Fibroblast of lung (primary cell): ENCODE measurements around the gene SLC22A1. TPM values are rescaled to one million over a fixed set of nuclear protein-coding genes. Genes with fewer than 3 reads are reported as not detected.

ENCODE experiments used
- DNase-seq, 2 donors: peaks; one replicate each; pipeline versions ENCODE4 v3.0.0 to v3.0.0-alpha.2; 2010; ENCODE audit warnings: low read depth in 2 of 2
- H2AFZ ChIP-seq: 2 replicates; pipeline ENCODE4 v1.5.1; 2012; ENCODE audit warnings: low read length, control low read depth, inconsistent platforms
- H3K27ac ChIP-seq: 2 replicates; pipeline ENCODE4 v1.5.1; 2011; ENCODE audit warnings: low read length, control low read depth; ENCODE audit not compliant: insufficient read depth
- H3K27me3 ChIP-seq: 2 replicates; pipeline ENCODE4 v1.5.1; 2011; ENCODE audit warnings: mild to moderate bottlenecking, low read length; ENCODE audit not compliant: control insufficient read depth, insufficient read depth
- H3K36me3 ChIP-seq: 2 replicates; pipeline ENCODE4 v1.5.1; 2011; ENCODE audit warnings: low read length; ENCODE audit not compliant: control insufficient read depth, insufficient read depth
- H3K4me1 ChIP-seq: 2 replicates; pipeline ENCODE4 v1.5.1; 2011; ENCODE audit warnings: low read length; ENCODE audit not compliant: control insufficient read depth, insufficient read depth; ENCODE audit errors: extremely low read depth
- H3K4me2 ChIP-seq: 2 replicates; pipeline ENCODE4 v1.5.1; 2011; ENCODE audit warnings: low read length, control low read depth; ENCODE audit not compliant: insufficient read depth; ENCODE audit errors: extremely low read depth
- H3K4me3 ChIP-seq, 4 experiments: fragments of 200-600 bp in 1 of 4; sonication (generic) in 1 of 4; replicated peaks in 1 of 4; 2 replicates each; pipeline ENCODE4 v1.5.1; 2011 to 2016; ENCODE audit warnings: low read length in 4 of 4, low read depth in 3 of 4, mild to moderate bottlenecking in 3 of 4, control low read depth in 2 of 4, inconsistent platforms in 1 of 4, mixed read lengths in 1 of 4; ENCODE audit not compliant: insufficient read depth in 1 of 4; ENCODE audit errors: control extremely low read depth in 1 of 4
- H3K79me2 ChIP-seq: 2 replicates; pipeline ENCODE4 v1.5.1; 2012; ENCODE audit warnings: mild to moderate bottlenecking, low read length, inconsistent platforms; ENCODE audit not compliant: control insufficient read depth, insufficient read depth
- H3K9ac ChIP-seq: 2 replicates; pipeline ENCODE4 v1.5.1; 2011; ENCODE audit warnings: mild to moderate bottlenecking, low read length, control low read depth; ENCODE audit not compliant: insufficient read depth
- H3K9me3 ChIP-seq: 2 replicates; pipeline ENCODE4 v1.5.1; 2012; ENCODE audit warnings: low read depth, low read length; ENCODE audit not compliant: control insufficient read depth, insufficient read depth
- H4K20me1 ChIP-seq: 2 replicates; pipeline ENCODE4 v1.5.1; 2011; ENCODE audit warnings: low read length; ENCODE audit not compliant: control insufficient read depth, insufficient read depth; ENCODE audit errors: extremely low read depth
- CTCF ChIP-seq, 2 donors: IDR thresholded peaks in 1 of 2; conservative IDR thresholded peaks in 1 of 2; 1 replicate in 1 of 2; 2 replicates in 1 of 2; pipeline ENCODE4 v1.5.1; 2011 to 2012; ENCODE audit warnings: low read length in 2 of 2, control low read depth in 1 of 2, inconsistent platforms in 1 of 2, low read depth in 1 of 2, mild to moderate bottlenecking in 1 of 2
- EZH2 ChIP-seq: IDR thresholded peaks from 2 replicates; pipeline ENCODE4 v1.5.1; 2012; ENCODE audit warnings: low read length, control low read depth, mild to moderate bottlenecking; ENCODE audit errors: missing control alignments
- polyA plus RNA-seq, 2 donors: library from polyadenylated mRNA; depleted of rRNA in 1 of 2; stranded (reverse) in 1 of 2; unstranded in 1 of 2; fragments of >200 nt; gene quantifications; 2 replicates each; pipeline ENCODE4 v1.2.1, GENCODE V29; 2011 to 2012; ENCODE audit warnings: missing spikeins in 1 of 2
- total RNA-seq: library from RNA; depleted of rRNA; stranded (reverse); fragments of >200 nt; gene quantifications from 2 replicates; pipeline ENCODE4 v1.2.1, GENCODE V29; 2014

SLC22A1 gene
- total and polyA plus RNA-seq, 2 donors (not counting 1 experiment from before 2014, with no cell fraction given) = 0.06 to 0.50 TPM

GRCh38 chr6:160167604-160168399, 46.2 kb downstream of the SLC22A1 start:
- Histone ChIP-seq H3K4me1 (no peaks in the 10 kb centered on the region), H3K4me3 (no peak overlapping the region), H3K36me3 (no peaks in the 10 kb centered on the region), H2AFZ (no peak overlapping the region), H3K27me3 (no peaks in the 10 kb centered on the region), H3K4me2 (no peak overlapping the region), H3K9me3 (no peaks in the 10 kb centered on the region), H3K79me2 (no peaks in the 10 kb centered on the region), H3K27ac (no peak overlapping the region), H3K9ac (no peak overlapping the region), H4K20me1 (no peaks in the 10 kb centered on the region)
- TF ChIP-seq CTCF (conservative IDR thresholded peaks at IDR 0.05 in 1 of 2, IDR thresholded peaks at IDR 0.05 in 1 of 2; ENCODE audit: low read depth in 1 of 2, low read length in 2 of 2) (no peak), EZH2 (no peak)
- no peak for DNase-seq

- no peak overlapping the region for H2AFZ ChIP-seq
- no peak for DNase-seq
- no peaks in the 10 kb centered on the region for H3K36me3 ChIP-seq
Observed at GRCh38 chr6:160170018-160170680, 48.5 kb downstream of the SLC22A1 start.

More at GRCh38 chr6:160170018-160170680, 48.5 kb downstream of the SLC22A1 start:
- no peak overlapping the region for H3K27ac ChIP-seq
- H3K79me2 ChIP-seq = no peaks in the 10 kb centered on the region
- no peaks in the 10 kb centered on the region for H3K4me1 ChIP-seq
- TF ChIP-seq CTCF (conservative IDR thresholded peaks at IDR 0.05 in 1 of 2, IDR thresholded peaks at IDR 0.05 in 1 of 2; ENCODE audit: low read depth in 1 of 2, low read length in 2 of 2) (no peak), EZH2 (no peak)
- H4K20me1 ChIP-seq = no peaks in the 10 kb centered on the region
- no peaks in the 10 kb centered on the region for H3K9me3 ChIP-seq
- no peak overlapping the region for H3K9ac ChIP-seq
- H3K4me3 ChIP-seq = no peak overlapping the region
- no peak overlapping the region for H3K4me2 ChIP-seq
- no peaks in the 10 kb centered on the region for H3K27me3 ChIP-seq
